PC-9 (cell line): ENCODE data around the gene ADGRV1.

Experiments used
- CTCF ChIP-seq: fragments of 200-600 bp; sonication (generic); conservative IDR thresholded peaks from 2 replicates; pipeline ENCODE4 v1.6.1; 2017; ENCODE audit warnings: mixed run types, antibody characterized with exemption, mild to moderate bottlenecking, moderate library complexity
- EZH2 ChIP-seq: fragments of 200-600 bp; sonication (generic); IDR thresholded peaks from 2 replicates; pipeline ENCODE4 v1.8.0; 2017; ENCODE audit warnings: antibody characterized with exemption, low read depth

GRCh38 chr5:90830058-90830457 is 271.5 kb downstream of the ADGRV1 start:
- TF ChIP-seq CTCF (no peak), EZH2 (no peak)
